ENCODE data around the gene SPAG17. TPM values are rescaled to one million over a fixed set of nuclear protein-coding genes. Genes with fewer than 3 reads are reported as not detected.

SPAG17 gene
- total and polyA plus RNA-seq, 2 of the 13 experiments (the other 11 are each of a cell fraction or from before 2014, with no cell fraction given), result not detected

DNA sequence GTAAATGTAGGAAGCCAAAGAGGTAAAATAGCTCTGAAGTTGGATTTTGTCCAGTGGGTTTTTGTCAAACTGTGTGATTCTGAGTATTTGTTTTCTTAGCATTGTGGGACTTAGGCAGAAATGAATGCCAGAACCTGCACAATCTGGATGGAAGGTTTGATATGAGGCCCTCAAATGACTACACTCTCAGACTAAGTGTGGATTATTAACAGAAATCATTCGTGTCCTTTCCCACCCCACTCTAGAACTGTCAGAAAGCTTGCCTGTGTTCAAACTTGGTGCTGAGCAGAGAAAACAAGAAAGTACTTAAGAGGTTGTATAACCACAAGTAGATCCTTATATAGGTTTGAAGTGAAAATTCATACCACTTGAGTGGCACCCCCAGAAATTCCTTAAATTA is 167.0 kb downstream of the SPAG17 start:
- no peaks in the 10 kb centered on the region for H4K20me1 ChIP-seq (ENCODE audit: insufficient read depth, low read length)
- H3K4me1 ChIP-seq (ENCODE audit: insufficient read depth, low read length), result no peaks in the 10 kb centered on the region
- no peak for FAIRE-seq
- DNase-seq (ENCODE audit: low spot score), result no peak
- H3K9ac ChIP-seq (ENCODE audit: insufficient read depth, low read depth, low read length), result no peak overlapping the region
- no peak overlapping the region for H3K4me3 ChIP-seq (replicated peaks in 1 of 3; ENCODE audit: insufficient read depth in 1 of 3, low read depth in 2 of 3, low read length in 3 of 3)
- ATAC-seq, result no peak
- no peaks in the 10 kb centered on the region for H3K79me2 ChIP-seq (ENCODE audit: insufficient read depth, low read length)
- no TSS peak for BruUV-seq (replicated peaks)
- no peaks in the 10 kb centered on the region for H3K36me3 ChIP-seq (replicated peaks in 1 of 2; ENCODE audit: control insufficient read depth in 1 of 2, insufficient read depth in 2 of 2, low read length in 2 of 2)
- H3K27ac ChIP-seq (ENCODE audit: extremely low read length, insufficient read depth, low read length), result no peak overlapping the region
- POLR2A ChIA-PET, result no interaction called here
- CTCF ChIA-PET (ENCODE audit: low intra/inter-chr PET ratio, low total read pairs), result no interaction called here
- no peak overlapping the region for H2AFZ ChIP-seq (ENCODE audit: low read length)
- H3K9me3 ChIP-seq (ENCODE audit: low read length), result no peaks in the 10 kb centered on the region
- no peak overlapping the region for H3K4me2 ChIP-seq (ENCODE audit: low read depth, low read length)
- 7% methylated on average over 1 of the region's 1 CpG for WGBS (ENCODE audit: low lambda C conversion rate)
- H3K27me3 ChIP-seq (ENCODE audit: control insufficient read depth in 1 of 2, insufficient read depth in 2 of 2, low read length in 2 of 2), result no peaks in the 10 kb centered on the region
- no peak for TF ChIP-seq BRD4 (CRISPR knock-in tag; IDR thresholded peaks at IDR 0.05)
- no peak for TF ChIP-seq KLF16 (CRISPR knock-in tag; IDR thresholded peaks at IDR 0.05)
- no peak for TF ChIP-seq ZNF670 (CRISPR knock-in tag; IDR thresholded peaks at IDR 0.05; ENCODE audit: borderline replicate concordance)
- TF ChIP-seq ZNF891 (CRISPR knock-in tag; IDR thresholded peaks at IDR 0.05), result no peak
- TF ChIP-seq, protein P1, sequence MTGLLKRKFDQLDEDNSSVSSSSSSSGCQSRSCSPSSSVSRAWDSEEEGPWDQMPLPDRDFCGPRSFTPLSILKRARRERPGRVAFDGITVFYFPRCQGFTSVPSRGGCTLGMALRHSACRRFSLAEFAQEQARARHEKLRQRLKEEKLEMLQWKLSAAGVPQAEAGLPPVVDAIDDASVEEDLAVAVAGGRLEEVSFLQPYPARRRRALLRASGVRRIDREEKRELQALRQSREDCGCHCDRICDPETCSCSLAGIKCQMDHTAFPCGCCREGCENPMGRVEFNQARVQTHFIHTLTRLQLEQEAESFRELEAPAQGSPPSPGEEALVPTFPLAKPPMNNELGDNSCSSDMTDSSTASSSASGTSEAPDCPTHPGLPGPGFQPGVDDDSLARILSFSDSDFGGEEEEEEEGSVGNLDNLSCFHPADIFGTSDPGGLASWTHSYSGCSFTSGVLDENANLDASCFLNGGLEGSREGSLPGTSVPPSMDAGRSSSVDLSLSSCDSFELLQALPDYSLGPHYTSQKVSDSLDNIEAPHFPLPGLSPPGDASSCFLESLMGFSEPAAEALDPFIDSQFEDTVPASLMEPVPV (CRISPR knock-in tag; IDR thresholded peaks at IDR 0.05), result no peak
- no peak for TF ChIP-seq MIXL1 (CRISPR knock-in tag; IDR thresholded peaks at IDR 0.05)
- TF ChIP-seq ZNF44 (CRISPR knock-in tag; IDR thresholded peaks at IDR 0.05), result no peak
- intact Hi-C loops (cut with micrococcal nuclease; ENCODE audit: unreplicated experiment), result no loop called here
- in situ Hi-C loops (cut with HindIII; ENCODE audit: extremely low pct_ligation_motif_present, low pct_unique_long_range_greater_than_20kb), result no loop called here

DNA sequence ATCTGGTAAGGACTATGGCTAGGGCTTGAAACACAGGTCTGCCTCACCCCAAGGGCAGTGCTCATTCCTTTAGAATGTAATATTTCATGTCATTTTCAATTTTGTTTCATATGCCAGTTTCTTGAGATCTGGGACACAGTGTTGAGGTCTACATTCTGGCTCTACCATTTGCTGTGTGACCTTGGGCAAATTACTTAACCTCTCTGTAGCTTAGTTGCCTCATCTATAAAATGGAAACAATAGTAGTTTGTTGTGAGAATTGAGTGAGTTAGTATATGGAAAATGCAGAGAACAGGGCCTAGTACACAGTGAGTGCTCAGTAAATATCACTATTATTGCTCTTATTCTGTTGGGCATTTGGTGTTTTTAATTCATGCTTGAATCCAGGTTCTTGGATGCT is 171.1 kb downstream of the SPAG17 start:
- FAIRE-seq (no peak), DNase-seq (ENCODE audit: low spot score) (no peak), ATAC-seq (no peak)
- H2AFZ ChIP-seq (ENCODE audit: low read length), result no peak overlapping the region
- no peaks in the 10 kb centered on the region for H3K4me1 ChIP-seq (ENCODE audit: insufficient read depth, low read length)
- H3K27ac ChIP-seq (ENCODE audit: extremely low read length, insufficient read depth, low read length), result no peak overlapping the region
- in situ Hi-C loops (cut with HindIII; ENCODE audit: extremely low pct_ligation_motif_present, low pct_unique_long_range_greater_than_20kb), result no loop called here
- no TSS peak for BruUV-seq (replicated peaks)
- H4K20me1 ChIP-seq (ENCODE audit: insufficient read depth, low read length), result no peaks in the 10 kb centered on the region
- H3K27me3 ChIP-seq (ENCODE audit: control insufficient read depth in 1 of 2, insufficient read depth in 2 of 2, low read length in 2 of 2), result no peaks in the 10 kb centered on the region; a peak in 1 of 5 replicates
- no peak for TF ChIP-seq ZNF205 (CRISPR knock-in tag; IDR thresholded peaks at IDR 0.05)
- no peak for TF ChIP-seq NFYC (CRISPR knock-in tag; IDR thresholded peaks at IDR 0.05)
- no peak for TF ChIP-seq ZNF589 (CRISPR knock-in tag; conservative IDR thresholded peaks at IDR 0.05)
- no peak for TF ChIP-seq PHF20 (CRISPR knock-in tag; IDR thresholded peaks at IDR 0.05)
- TF ChIP-seq ZNF841 (CRISPR knock-in tag; IDR thresholded peaks at IDR 0.05; ENCODE audit: borderline replicate concordance), result no peak
- no peak for TF ChIP-seq ZNF790 (CRISPR knock-in tag; IDR thresholded peaks at IDR 0.05; ENCODE audit: borderline replicate concordance)
- no peak for TF ChIP-seq ZSCAN12 (CRISPR knock-in tag; IDR thresholded peaks at IDR 0.05)
- no peak for TF ChIP-seq ZNF496 (CRISPR knock-in tag; IDR thresholded peaks at IDR 0.05; ENCODE audit: insufficient replicate concordance)
- no peak for TF ChIP-seq HDAC2 (CRISPR knock-in tag; IDR thresholded peaks at IDR 0.05)
- H3K36me3 ChIP-seq (replicated peaks in 1 of 2; ENCODE audit: control insufficient read depth in 1 of 2, insufficient read depth in 2 of 2, low read length in 2 of 2), result no peaks in the 10 kb centered on the region
- H3K79me2 ChIP-seq (ENCODE audit: insufficient read depth, low read length), result no peaks in the 10 kb centered on the region
- ChIA-PET POLR2A (no interaction called here), CTCF (ENCODE audit: low intra/inter-chr PET ratio, low total read pairs) (no interaction called here)
- intact Hi-C loops (cut with micrococcal nuclease; ENCODE audit: unreplicated experiment), result no loop called here
- H3K4me2 ChIP-seq (ENCODE audit: low read depth, low read length), result no peak overlapping the region
- no peak overlapping the region for H3K4me3 ChIP-seq (replicated peaks in 1 of 3; ENCODE audit: insufficient read depth in 1 of 3, low read depth in 2 of 3, low read length in 3 of 3)
- no peaks in the 10 kb centered on the region for H3K9me3 ChIP-seq (ENCODE audit: low read length)
- H3K9ac ChIP-seq (ENCODE audit: insufficient read depth, low read depth, low read length), result no peak overlapping the region
